GM19351 (cell line): ENCODE data around the gene PCDHGA6.
"Not testable (repeated sequence)": the region's sequence is repeated elsewhere in the genome, so short reads cannot be mapped to it uniquely, and the experiment has no call there.

Experiments used
- ATAC-seq: cut with Tn5 transposase; IDR thresholded peaks from one replicate; pipeline ENCODE4 v1.9.1; 2021; ENCODE audit warnings: mild to moderate bottlenecking, moderate library complexity; ENCODE audit not compliant: unreplicated experiment

The PCDHGA6 gene

GRCh38 chr5:141359790-141360426 lies 13.8 kb upstream of the PCDHGA6 start, which contains the start of gene PCDHGB2:
TSS of gene PCDHGB2 (plus strand) at chr5:141359994. CDS start at chr5:141360136, 142 bp downstream.
- peak; percentile 81 for ATAC-seq

DNA sequence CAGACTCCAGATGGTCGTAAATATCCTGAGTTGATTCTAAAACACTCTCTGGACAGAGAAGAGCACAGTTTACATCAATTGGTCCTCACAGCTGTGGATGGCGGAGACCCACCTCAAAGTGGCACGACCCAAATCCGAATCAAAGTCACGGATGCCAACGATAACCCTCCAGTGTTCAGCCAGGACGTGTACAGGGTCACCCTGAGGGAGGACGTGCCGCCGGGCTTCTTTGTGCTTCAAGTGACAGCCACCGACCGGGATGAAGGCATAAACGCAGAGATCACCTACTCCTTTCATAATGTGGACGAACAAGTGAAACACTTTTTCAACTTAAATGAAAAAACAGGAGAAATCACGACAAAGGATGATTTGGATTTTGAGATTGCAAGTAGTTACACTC lies 13.0 kb upstream of the PCDHGA6 start:
- ATAC-seq: no peak

DNA sequence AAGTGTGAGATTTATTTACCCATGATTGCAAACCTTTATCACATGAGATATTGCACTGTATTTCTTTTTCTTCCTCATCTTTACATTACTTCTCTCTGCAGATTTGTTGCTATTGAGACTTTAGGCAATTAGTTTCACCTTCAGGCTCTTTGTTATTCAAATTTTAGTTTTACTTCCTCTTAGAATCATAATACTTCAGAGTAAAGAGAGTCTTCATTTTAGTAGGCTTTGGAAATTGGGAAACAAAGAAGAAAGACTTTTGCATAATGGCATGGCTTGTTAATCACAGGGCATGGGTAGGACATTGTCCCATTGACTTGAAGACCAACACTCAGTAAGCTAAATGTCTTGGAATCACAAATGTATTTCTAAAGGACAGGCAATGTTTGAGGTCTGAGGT lies 11.0 kb upstream of the PCDHGA6 start:
- no peak for ATAC-seq

- no peak for ATAC-seq
Measured at GRCh38 chr5:141363952-141364660, 9.6 kb upstream of the PCDHGA6 start, which contains the start of gene PCDHGA5. TSS of gene PCDHGA5 (plus strand) at chr5:141364162. CDS start at chr5:141364331, 169 bp downstream.

GRCh38 chr5:141366016-141366896 lies 7.4 kb upstream of the PCDHGA6 start:
- no peak for ATAC-seq

DNA sequence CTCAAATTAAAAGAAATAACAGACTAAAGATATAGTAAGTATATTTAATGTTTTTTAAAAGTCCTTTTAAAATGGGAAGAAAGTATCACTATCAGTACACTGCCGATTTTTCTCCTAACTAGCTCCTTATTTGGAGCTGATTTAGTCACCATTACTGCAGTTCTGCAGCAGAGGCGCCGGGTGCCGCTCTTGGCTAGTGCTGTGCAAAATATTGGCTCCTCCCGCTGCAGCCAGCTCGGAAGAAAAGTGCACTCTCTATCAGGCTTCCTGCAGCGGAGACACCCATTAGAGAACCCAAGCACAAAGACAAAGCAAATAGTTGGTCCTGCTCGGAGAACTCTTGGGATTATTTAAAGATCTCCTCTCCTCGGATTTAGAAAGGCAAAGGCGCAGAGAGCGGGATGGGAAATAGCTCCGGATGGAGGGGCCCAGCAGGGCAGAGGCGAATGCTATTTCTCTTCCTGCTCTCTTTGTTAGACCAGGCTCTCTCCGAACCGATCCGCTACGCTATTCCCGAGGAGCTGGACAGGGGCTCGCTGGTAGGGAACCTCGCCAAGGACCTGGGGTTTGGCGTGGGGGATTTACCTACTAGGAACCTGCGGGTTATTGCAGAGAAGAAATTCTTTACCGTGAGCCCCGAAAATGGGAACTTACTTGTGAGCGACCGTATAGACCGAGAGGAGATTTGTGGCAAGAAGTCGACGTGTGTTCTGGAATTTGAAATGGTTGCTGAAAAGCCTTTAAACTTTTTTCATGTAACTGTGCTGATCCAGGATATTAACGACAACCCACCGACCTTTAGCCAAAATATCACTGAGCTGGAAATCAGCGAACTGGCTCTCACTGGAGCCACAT lies 3.5 kb upstream of the PCDHGA6 start, which contains the start of gene PCDHGB3:
TSS of gene PCDHGB3 (plus strand) at position 249 of the 855 bp plus-strand sequence. CDS start at position 402, 153 bp downstream.
- peak; percentile 99 for ATAC-seq

DNA sequence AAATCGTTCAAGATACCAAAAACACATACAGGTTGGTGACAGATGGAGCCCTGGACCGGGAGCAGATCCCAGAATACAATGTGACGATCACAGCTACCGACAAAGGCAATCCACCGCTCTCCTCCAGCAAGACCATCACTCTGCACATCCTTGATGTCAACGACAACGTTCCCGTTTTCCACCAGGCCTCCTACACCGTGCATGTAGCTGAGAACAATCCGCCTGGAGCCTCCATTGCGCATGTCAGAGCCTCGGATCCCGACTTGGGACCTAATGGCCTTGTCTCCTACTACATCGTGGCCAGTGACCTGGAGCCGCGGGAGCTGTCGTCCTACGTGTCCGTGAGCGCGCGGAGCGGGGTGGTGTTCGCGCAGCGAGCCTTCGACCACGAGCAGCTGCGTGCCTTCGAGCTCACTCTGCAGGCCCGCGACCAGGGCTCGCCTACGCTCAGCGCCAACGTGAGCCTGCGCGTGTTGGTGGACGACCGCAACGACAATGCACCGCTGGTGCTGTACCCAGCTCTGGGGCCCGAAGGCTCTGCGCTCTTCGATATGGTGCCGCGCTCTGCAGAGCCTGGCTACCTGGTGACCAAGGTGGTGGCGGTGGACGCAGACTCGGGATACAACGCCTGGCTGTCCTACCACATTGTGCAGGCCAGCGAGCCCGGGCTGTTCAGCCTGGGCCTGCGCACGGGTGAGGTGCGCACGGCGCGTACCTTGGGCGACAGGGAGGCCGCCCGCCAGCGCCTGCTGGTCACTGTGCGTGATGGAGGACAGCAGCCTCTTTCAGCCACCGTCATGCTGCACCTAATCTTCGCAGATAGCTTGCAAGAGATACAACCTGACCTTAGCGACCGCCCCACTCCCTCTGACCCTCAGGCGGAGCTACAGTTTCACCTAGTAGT lies 1.9 kb upstream of the PCDHGA6 start:
- no peak for ATAC-seq

DNA sequence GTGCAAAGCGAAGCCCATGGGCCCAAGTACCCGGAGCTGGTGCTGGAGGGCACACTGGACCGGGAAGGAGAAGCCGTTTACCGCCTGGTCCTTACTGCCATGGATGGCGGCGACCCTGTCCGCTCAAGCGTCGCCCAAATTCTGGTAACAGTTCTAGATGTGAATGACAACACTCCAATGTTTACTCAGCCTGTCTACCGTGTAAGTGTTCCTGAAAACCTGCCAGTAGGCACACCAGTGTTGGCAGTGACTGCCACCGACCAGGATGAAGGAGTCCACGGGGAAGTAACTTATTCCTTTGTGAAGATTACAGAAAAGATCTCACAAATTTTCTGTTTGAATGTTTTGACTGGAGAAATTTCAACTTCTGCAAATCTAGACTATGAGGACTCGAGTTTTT lies 936 bp downstream of the PCDHGA6 start:
- ATAC-seq: no peak

GRCh38 chr5:141375444-141376155 lies 1.9 kb downstream of the PCDHGA6 start:
- not testable (repeated sequence) for ATAC-seq

DNA sequence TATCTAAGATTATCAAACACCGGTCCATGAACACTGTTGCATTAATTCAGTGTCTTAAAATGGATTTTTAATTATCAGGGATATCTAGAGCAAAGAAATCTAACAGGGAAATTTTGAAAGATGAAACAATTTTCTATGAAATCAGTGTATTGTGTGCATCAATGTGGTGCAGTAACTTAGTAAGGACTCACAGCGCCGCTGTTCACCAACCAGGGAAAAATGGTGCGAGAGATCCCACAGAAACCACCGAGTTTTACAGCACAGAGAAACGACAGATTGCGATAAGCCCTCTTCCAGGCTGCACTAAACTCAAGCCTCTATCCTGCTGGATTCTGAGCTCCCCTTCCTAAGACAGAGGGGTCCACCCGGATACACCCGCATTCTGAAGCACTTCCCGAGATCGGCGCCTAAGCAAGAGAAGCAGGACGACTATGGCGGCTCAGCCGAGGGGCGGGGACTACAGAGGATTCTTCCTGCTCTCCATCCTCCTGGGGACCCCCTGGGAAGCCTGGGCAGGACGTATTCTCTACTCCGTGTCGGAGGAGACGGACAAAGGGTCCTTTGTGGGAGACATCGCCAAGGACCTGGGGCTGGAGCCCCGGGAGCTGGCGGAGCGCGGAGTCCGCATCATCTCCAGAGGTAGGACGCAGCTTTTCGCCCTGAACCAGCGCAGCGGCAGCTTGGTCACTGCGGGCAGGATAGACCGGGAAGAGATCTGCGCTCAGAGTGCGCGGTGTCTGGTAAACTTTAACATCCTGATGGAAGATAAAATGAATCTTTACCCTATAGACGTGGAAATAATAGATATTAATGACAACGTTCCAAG lies 9.0 kb downstream of the PCDHGA6 start, which contains the start of gene PCDHGA7:
TSS of gene PCDHGA7 (plus strand) at position 274 of the 826 bp plus-strand sequence. CDS start at position 432, 158 bp downstream.
- no peak for ATAC-seq

DNA sequence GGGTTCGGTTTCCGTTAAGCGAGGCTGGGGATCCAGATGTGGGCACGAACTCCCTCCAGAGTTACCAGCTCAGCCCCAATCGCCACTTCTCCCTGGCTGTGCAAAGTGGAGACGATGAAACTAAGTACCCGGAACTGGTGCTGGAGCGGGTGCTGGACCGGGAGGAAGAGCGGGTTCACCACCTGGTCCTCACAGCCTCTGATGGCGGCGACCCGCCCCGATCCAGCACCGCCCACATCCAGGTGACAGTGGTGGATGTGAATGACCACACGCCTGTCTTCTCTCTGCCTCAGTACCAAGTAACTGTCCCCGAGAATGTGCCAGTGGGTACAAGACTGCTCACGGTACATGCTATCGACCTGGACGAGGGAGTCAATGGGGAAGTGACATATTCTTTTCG lies 9.7 kb downstream of the PCDHGA6 start:
- ATAC-seq: no peak

GRCh38 chr5:141384471-141385267 lies 11.0 kb downstream of the PCDHGA6 start:
- ATAC-seq: no peak

GRCh38 chr5:141387557-141388311 lies 14.0 kb downstream of the PCDHGA6 start, which contains the start of gene PCDHGB4:
TSS of gene PCDHGB4 (plus strand) at chr5:141387698. CDS start at chr5:141387885, 187 bp downstream.
- peak; percentile 44 for ATAC-seq

DNA sequence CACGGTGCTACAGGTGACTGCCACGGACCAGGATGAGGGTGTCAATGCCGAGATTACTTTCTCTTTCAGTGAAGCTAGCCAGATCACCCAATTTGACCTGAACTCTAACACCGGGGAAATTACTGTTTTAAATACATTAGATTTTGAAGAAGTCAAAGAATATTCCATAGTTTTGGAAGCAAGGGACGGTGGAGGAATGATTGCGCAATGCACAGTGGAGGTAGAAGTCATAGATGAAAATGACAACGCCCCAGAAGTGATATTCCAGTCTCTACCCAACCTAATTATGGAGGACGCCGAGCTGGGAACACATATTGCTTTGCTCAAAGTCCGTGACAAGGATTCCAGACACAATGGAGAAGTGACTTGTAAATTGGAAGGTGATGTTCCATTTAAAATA lies 15.0 kb downstream of the PCDHGA6 start:
- no peak for ATAC-seq

GRCh38 chr5:141389153-141390042 lies 15.7 kb downstream of the PCDHGA6 start:
- no peak for ATAC-seq
